Gastroesophageal sphincter (tissue), 4 donors: ENCODE measurements around the gene PDAP1. TPM values are rescaled to one million over a fixed set of nuclear protein-coding genes. Genes with fewer than 3 reads are reported as not detected.
A peak's percentile ranks its signal among the peaks of the same experiment; 100 is the strongest.
"Not testable (repeated sequence)": the region's sequence is repeated elsewhere in the genome, so short reads cannot be mapped to it uniquely, and the experiment has no call there.

ENCODE experiments used
- ATAC-seq: fragments of 150-250 bp; one replicate; pipeline ENCODE4 v1.9.1; 2016; ENCODE audit warnings: mild to moderate bottlenecking, moderate library complexity
- H3K27ac ChIP-seq, 4 donors: fragments of 200-600 bp; sonication (generic) in 3 of 4; 1 replicate in 3 of 4; 2 replicates in 1 of 4; pipeline ENCODE4 v1.5.1; 2016 to 2019
- H3K27me3 ChIP-seq: fragments of 200-600 bp; sonication (generic); one replicate; pipeline ENCODE4 v1.5.1; 2019
- H3K36me3 ChIP-seq, 2 donors: fragments of 200-600 bp; sonication (generic); one replicate each; pipeline ENCODE4 v1.5.1; 2019; ENCODE audit warnings: control low read depth in 1 of 2
- H3K4me1 ChIP-seq, 3 donors: fragments of 200-600 bp; sonication (generic); 1 replicate in 2 of 3; 2 replicates in 1 of 3; pipeline ENCODE4 v1.5.1; 2016 to 2019; ENCODE audit warnings: control low read depth in 2 of 3
- H3K4me3 ChIP-seq, 2 donors: fragments of 200-600 bp; sonication (generic); one replicate each; pipeline ENCODE4 v1.5.1; 2019; ENCODE audit warnings: mild to moderate bottlenecking in 1 of 2, moderate library complexity in 1 of 2
- H3K9me3 ChIP-seq, 3 donors: fragments of 200-600 bp; sonication (generic); one replicate each; pipeline ENCODE4 v1.5.1; 2017 to 2019; ENCODE audit warnings: control low read depth in 2 of 3
- EP300 ChIP-seq: sonication (generic); formaldehyde crosslinking; IDR thresholded peaks from one replicate; pipeline ENCODE4 v1.6.1; 2017; ENCODE audit warnings: antibody characterized with exemption, mild to moderate bottlenecking
- POLR2A ChIP-seq, 2 donors: fragments of 450-650 bp; IDR thresholded peaks; one replicate each; pipeline ENCODE4 v1.6.1; 2017; ENCODE audit warnings: antibody characterized with exemption in 2 of 2, mild to moderate bottlenecking in 2 of 2, moderate library complexity in 1 of 2
- POLR2AphosphoS5 ChIP-seq: sonication (generic); formaldehyde crosslinking; IDR thresholded peaks from one replicate; pipeline ENCODE4 v1.6.1; 2017; ENCODE audit warnings: antibody characterized with exemption
- WGBS, 2 donors: methylation state at CpG; one replicate each; pipeline ENCODE4 v1.1.5; 2018; ENCODE audit warnings: low coverage in 1 of 2; 5-methylcytosine and 5-hydroxymethylcytosine counted together
- total RNA-seq, 4 donors: library from RNA; depleted of rRNA; stranded (reverse); fragments of >200 nt; gene quantifications; one replicate each; pipeline ENCODE4 v1.1.0, GENCODE V29; 2016
- TF ChIP-seq, protein P1 (sequence below), 4 experiments: fragments of 200-600 bp in 2 of 4; fragments of 450-650 bp in 2 of 4; sonication (generic) in 1 of 4; IDR thresholded peaks; one replicate each; pipeline ENCODE4 v1.5.1; 2017 to 2019; ENCODE audit warnings: antibody characterized with exemption in 4 of 4, mild to moderate bottlenecking in 2 of 4, moderate library complexity in 2 of 4

The PDAP1 gene
- total RNA-seq, 4 donors from 2014 or later, result 91.7 to 155 (median 123) TPM

DNA sequence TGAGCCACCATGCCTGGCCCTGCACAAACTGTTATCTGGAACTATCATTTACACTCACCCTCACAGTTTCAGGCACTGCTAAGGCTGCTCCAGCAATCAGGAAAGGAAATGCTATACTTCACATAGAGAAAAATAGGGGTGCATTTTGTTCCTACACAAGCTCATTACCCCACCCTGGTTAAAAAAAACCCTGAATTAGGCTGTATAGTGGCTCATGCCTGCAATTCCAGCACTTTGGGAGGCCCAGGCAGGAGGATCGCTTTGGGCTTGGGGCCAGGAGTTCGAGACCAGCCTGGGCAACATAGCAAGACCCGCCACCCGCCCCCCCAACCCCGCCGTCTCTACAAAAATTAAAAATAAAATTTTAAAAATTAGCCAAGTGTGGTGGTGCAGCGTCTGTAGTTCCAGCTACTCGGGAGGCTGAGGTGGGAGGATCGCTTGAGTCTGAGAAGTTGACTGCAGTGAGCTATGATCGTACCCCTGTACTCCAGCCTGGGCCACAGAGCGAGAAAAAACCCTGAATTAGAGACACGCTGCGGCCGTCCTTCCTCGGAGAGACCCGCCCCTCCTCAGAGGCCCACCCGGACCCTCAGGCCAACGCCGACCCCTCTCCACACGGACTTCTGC is 29.7 kb upstream of the PDAP1 start:
- 0% methylated on average over 3 to 11 of the region's 20 CpGs for WGBS, 2 donors
- H3K27ac ChIP-seq, result peak overlapping the region; percentile 49 to 91 (median 84)
- TF ChIP-seq POLR2AphosphoS5, result no peak
- no peak for TF ChIP-seq EP300
- TF ChIP-seq, protein P1, sequence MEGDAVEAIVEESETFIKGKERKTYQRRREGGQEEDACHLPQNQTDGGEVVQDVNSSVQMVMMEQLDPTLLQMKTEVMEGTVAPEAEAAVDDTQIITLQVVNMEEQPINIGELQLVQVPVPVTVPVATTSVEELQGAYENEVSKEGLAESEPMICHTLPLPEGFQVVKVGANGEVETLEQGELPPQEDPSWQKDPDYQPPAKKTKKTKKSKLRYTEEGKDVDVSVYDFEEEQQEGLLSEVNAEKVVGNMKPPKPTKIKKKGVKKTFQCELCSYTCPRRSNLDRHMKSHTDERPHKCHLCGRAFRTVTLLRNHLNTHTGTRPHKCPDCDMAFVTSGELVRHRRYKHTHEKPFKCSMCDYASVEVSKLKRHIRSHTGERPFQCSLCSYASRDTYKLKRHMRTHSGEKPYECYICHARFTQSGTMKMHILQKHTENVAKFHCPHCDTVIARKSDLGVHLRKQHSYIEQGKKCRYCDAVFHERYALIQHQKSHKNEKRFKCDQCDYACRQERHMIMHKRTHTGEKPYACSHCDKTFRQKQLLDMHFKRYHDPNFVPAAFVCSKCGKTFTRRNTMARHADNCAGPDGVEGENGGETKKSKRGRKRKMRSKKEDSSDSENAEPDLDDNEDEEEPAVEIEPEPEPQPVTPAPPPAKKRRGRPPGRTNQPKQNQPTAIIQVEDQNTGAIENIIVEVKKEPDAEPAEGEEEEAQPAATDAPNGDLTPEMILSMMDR (IDR thresholded peaks at IDR 0.05), result no peak
- TF ChIP-seq POLR2A (IDR thresholded peaks at IDR 0.05), result no peak
- H3K27me3 ChIP-seq, result no peaks in the 10 kb centered on the region
- ATAC-seq, result peak; percentile 14
- H3K4me3 ChIP-seq, result peak overlapping the region; percentile 61 to 72
- H3K9me3 ChIP-seq, result no peaks in the 10 kb centered on the region
- H3K4me1 ChIP-seq, result peaks cover 0 to 51% (median 14%) of the 10 kb centered on the region in 3 donors
- H3K36me3 ChIP-seq, result peaks cover 0 to 33% of the 10 kb centered on the region in 2 donors

GRCh38 chr7:99433158-99433557 is 24.8 kb upstream of the PDAP1 start:
- Histone ChIP-seq H3K27me3 (no peaks in the 10 kb centered on the region), H3K4me3 (no peak overlapping the region), H3K9me3 (no peaks in the 10 kb centered on the region), H3K36me3 (peaks cover 0 to 76% of the 10 kb centered on the region in 2 donors), H3K4me1 (peaks cover 0 to 19% (median 6%) of the 10 kb centered on the region in 3 donors), H3K27ac (no peak overlapping the region)
- no peak for TF ChIP-seq POLR2A (IDR thresholded peaks at IDR 0.05)
- TF ChIP-seq POLR2AphosphoS5, result no peak
- no peak for TF ChIP-seq EP300
- TF ChIP-seq, protein P1 (IDR thresholded peaks at IDR 0.05), result no peak
- 80 to 100% methylated on average over 1 to 2 of the region's 9 CpGs for WGBS, 2 donors
- no peak for ATAC-seq

DNA sequence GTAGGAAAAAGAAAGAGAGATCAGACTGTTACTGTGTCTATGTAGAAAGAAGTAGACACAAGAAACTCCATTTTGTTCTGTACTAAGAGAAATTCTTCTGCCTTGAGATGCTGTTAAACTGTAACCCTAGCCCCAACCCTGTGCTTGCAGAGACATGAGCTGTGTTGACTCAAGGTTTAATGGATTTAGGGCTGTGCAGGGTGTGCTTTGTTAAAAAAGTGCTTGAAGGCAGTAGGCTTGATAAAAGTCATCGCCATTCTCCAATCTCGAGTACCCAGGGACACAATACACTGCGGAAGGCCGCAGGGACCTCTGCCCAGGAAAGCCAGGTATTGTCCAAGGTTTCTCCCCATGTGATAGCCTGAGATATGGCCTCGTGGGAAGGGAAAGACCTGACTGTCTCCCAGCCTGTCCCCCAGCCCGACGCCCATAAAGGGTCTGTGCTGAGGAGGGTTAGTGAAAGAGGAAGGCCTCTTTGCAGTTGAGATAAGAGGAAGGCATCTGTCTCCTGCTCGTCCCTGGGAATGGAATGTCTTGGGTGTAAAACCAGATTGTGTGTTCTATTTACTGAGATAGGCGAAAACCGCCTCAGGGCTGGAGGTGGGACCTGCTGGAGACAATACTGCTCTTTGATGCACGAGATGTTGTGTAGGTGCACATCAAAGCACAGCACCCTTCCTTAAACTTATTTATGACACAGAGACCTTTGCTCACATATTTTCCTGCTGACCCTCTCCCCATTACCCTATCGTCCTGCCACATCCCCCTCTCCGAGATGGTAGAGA is 23.6 kb upstream of the PDAP1 start:
- not testable (repeated sequence) for H3K4me3 ChIP-seq, H3K27ac ChIP-seq, ATAC-seq, H3K9me3 ChIP-seq, H3K27me3 ChIP-seq, H3K4me1 ChIP-seq
- peaks cover 0 to 85% of the 10 kb centered on the region in 2 donors for H3K36me3 ChIP-seq
- WGBS, 2 donors, result 91% methylated on average over 3 to 12 of the region's 13 CpGs

DNA sequence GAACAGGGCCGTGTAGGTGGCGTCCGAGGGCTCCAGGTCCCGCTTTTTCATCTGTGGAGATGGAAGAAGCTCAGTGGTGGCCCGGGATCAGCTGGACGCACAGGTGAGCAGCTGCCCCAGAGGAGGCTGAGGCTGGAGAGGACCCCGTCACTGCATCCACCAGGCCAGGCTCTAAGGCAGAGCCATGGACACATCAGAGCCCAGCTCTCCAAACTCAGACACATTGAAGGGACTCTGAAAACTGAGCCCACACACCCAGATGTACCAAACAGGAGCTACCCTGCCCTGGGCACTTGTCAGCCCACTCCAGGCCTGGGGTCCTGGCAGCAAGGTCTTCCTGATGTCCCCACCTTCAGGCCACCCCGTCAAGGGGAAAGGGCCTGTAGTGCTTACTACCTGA is 21.4 kb upstream of the PDAP1 start:
- peaks cover 0 to 93% of the 10 kb centered on the region in 2 donors for H3K36me3 ChIP-seq
- H3K27ac ChIP-seq, result no peak overlapping the region
- TF ChIP-seq POLR2A (IDR thresholded peaks at IDR 0.05), result no peak
- H3K4me3 ChIP-seq, result no peak overlapping the region
- no peaks in the 10 kb centered on the region for H3K9me3 ChIP-seq
- WGBS, 2 donors, result 92% methylated on average over 4 of the region's 8 CpGs; no CpG with 5 or more reads in 1 of the 2 donors
- H3K4me1 ChIP-seq, result no peaks in the 10 kb centered on the region
- H3K27me3 ChIP-seq, result no peaks in the 10 kb centered on the region
- no peak for ATAC-seq

- TF ChIP-seq POLR2AphosphoS5, result no peak
- no peak for TF ChIP-seq POLR2A (IDR thresholded peaks at IDR 0.05)
- no peak for TF ChIP-seq EP300
- TF ChIP-seq, protein P1 (IDR thresholded peaks at IDR 0.05), result no peak
- H3K27ac ChIP-seq, result no peak overlapping the region
- H3K27me3 ChIP-seq, result no peaks in the 10 kb centered on the region
- WGBS, 2 donors, result 20 to 90% methylated on average over 1 to 2 of the region's 10 CpGs
- H3K4me3 ChIP-seq, result no peak overlapping the region
- H3K36me3 ChIP-seq, result peaks cover 0 to 93% of the 10 kb centered on the region in 2 donors
- H3K9me3 ChIP-seq, result no peaks in the 10 kb centered on the region
- no peak for ATAC-seq
- no peaks in the 10 kb centered on the region for H3K4me1 ChIP-seq
Observed at GRCh38 chr7:99428972-99429566, 20.7 kb upstream of the PDAP1 start.
